ENCODE results near the gene AHCYL1. TPM values are rescaled to one million over a fixed set of nuclear protein-coding genes. Genes with fewer than 3 reads are reported as not detected.

Gene AHCYL1
- total and polyA plus RNA-seq, 9 donors, result 41.1 to 113 (median 85.8) TPM

DNA sequence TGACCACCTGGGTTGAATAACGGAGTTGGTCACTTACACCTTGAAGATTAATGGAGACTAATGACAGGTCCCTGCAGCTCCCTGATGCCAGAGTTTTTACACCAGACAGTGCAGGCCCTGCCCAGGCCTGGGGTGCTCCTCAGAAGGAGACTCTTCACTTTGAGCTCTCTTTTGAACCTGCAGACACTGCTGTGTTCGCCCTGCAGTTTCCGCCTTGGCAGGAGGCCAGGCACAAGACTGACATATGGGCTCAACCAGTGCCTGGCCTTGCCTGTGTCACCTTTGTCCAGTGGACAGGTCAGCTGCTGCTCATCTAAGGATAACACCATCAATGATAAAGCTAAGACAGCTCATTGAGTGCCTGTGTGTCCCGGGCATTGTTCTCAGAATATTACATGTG, 55.1 kb downstream of the AHCYL1 start:
- intact Hi-C loops (cut with DNase I), result no loop called here
- DNase-seq, result no peak

DNA sequence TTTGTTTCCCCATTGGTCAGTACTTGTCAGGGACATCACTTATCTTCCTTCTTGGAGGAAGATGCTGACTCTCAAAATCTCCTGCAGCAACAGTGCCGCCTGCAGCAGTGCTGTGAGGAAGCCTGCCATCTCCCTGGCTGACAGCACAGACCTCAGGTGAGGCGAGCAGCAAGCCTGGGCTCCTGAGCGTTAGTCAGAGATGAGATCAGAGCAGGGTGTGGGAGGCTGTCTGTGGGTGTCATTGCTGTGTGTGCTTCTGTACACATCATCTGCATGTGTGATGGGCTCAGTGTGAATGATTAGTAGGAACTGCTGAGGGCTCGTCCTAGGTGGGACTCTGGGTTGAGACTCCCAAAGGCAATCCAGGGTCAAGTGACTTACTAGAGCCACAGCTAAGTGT, 56.0 kb downstream of the AHCYL1 start:
- no peaks in the 10 kb centered on the region for H3K36me3 ChIP-seq
- intact Hi-C loops (cut with DNase I), result no loop called here

More for the DNA sequence above, 55.1 kb downstream of the AHCYL1 start:
- Histone ChIP-seq H3K27ac (no peak overlapping the region), H3K36me3 (no peaks in the 10 kb centered on the region), H3K27me3 (no peaks in the 10 kb centered on the region), H3K4me3 (no peak overlapping the region), H3K9me3 (no peaks in the 10 kb centered on the region), H3K4me1 (ENCODE audit: insufficient read depth) (peaks cover 5% of the 10 kb centered on the region)
- TF ChIP-seq EP300 (IDR thresholded peaks at IDR 0.05) (no peak), POLR2A (IDR thresholded peaks at IDR 0.05) (no peak)
- TF ChIP-seq, protein P1, sequence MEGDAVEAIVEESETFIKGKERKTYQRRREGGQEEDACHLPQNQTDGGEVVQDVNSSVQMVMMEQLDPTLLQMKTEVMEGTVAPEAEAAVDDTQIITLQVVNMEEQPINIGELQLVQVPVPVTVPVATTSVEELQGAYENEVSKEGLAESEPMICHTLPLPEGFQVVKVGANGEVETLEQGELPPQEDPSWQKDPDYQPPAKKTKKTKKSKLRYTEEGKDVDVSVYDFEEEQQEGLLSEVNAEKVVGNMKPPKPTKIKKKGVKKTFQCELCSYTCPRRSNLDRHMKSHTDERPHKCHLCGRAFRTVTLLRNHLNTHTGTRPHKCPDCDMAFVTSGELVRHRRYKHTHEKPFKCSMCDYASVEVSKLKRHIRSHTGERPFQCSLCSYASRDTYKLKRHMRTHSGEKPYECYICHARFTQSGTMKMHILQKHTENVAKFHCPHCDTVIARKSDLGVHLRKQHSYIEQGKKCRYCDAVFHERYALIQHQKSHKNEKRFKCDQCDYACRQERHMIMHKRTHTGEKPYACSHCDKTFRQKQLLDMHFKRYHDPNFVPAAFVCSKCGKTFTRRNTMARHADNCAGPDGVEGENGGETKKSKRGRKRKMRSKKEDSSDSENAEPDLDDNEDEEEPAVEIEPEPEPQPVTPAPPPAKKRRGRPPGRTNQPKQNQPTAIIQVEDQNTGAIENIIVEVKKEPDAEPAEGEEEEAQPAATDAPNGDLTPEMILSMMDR (IDR thresholded peaks at IDR 0.05), result no peak
- 70 to 77% (median 75%) methylated on average over 4 of the region's 4 CpGs for WGBS, 3 donors

DNA sequence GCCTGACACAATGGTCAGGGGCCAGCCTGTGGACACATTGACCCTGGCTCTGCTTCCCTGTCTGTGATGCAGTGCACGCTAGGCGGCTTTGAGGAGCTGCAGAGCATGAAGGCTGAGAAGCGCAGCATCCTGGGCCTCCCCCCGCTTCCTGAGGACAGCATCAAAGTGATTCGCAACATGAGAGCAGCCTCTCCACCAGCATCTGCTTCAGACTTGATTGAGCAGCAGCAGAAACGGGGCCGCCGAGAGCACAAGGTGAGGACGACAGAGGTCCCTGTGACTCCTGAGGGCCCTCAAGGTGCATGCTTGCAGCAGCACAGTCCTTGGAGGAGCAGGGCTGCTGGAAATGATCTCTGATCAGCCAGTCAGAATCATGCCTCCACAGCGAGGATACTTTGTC, 58.5 kb downstream of the AHCYL1 start:
- intact Hi-C loops (cut with DNase I), result no loop called here
- no peaks in the 10 kb centered on the region for H3K36me3 ChIP-seq
- no peak for DNase-seq
- TF ChIP-seq EP300 (IDR thresholded peaks at IDR 0.05) (no peak), POLR2A (IDR thresholded peaks at IDR 0.05) (no peak)
- TF ChIP-seq, protein P1 (IDR thresholded peaks at IDR 0.05), result no peak
- 94 to 96% (median 95%) methylated on average over 10 of the region's 10 CpGs for WGBS, 3 donors
- H3K27ac ChIP-seq, result no peak overlapping the region
- H3K4me1 ChIP-seq (ENCODE audit: insufficient read depth), result no peaks in the 10 kb centered on the region
- no peak overlapping the region for H3K4me3 ChIP-seq
- H3K27me3 ChIP-seq, result no peaks in the 10 kb centered on the region
- no peaks in the 10 kb centered on the region for H3K9me3 ChIP-seq

More for the DNA sequence above, 56.0 kb downstream of the AHCYL1 start:
- DNase-seq, result no peak
- 83 to 88% (median 86%) methylated on average over 4 of the region's 4 CpGs for WGBS, 3 donors
- peaks cover 2% of the 10 kb centered on the region for H3K4me1 ChIP-seq (ENCODE audit: insufficient read depth)
- H3K9me3 ChIP-seq, result no peaks in the 10 kb centered on the region
- TF ChIP-seq, protein P1 (IDR thresholded peaks at IDR 0.05), result no peak
- no peak for TF ChIP-seq EP300 (IDR thresholded peaks at IDR 0.05)
- TF ChIP-seq POLR2A (IDR thresholded peaks at IDR 0.05), result no peak
- H3K4me3 ChIP-seq, result no peak overlapping the region
- H3K27me3 ChIP-seq, result no peaks in the 10 kb centered on the region
- H3K27ac ChIP-seq, result no peak overlapping the region

DNA sequence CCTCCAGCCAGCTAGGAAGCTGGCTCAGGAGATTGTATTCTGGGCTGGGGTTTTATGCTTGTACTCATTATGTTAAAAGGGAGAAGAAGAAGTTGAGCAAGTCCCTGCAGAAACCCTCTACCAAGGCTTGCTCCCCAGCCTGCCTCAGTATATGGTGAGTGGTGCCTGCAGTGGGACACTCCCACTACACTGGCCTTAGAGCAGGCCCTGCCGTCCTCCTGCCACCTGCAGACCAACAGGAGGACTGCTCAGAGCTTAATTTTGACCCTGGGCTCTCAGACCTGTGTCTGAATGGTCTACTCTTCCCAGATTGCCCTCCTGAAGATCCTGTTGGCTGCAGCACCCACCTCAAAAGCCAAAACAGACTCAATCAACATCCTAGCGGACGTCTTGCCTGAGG, 62.9 kb downstream of the AHCYL1 start:
- WGBS, 3 donors, result 68 to 92% (median 75%) methylated on average over 3 of the region's 3 CpGs
- Histone ChIP-seq H3K27me3 (no peaks in the 10 kb centered on the region), H3K4me1 (ENCODE audit: insufficient read depth) (no peaks in the 10 kb centered on the region), H3K9me3 (no peaks in the 10 kb centered on the region), H3K36me3 (no peaks in the 10 kb centered on the region), H3K4me3 (no peak overlapping the region), H3K27ac (no peak overlapping the region)
- DNase-seq, result no peak
- TF ChIP-seq EP300 (IDR thresholded peaks at IDR 0.05) (no peak), POLR2A (IDR thresholded peaks at IDR 0.05) (no peak)
- TF ChIP-seq, protein P1 (IDR thresholded peaks at IDR 0.05), result no peak
- intact Hi-C loops (cut with DNase I), result no loop called here
